IMR-90 (cell line): ENCODE measurements around the gene PITPNC1. TPM values are rescaled to one million over a fixed set of nuclear protein-coding genes. Genes with fewer than 3 reads are reported as not detected.
A peak's percentile ranks its signal among the peaks of the same experiment; 100 is the strongest.

ENCODE experiments used
- ATAC-seq: fragments of 200-7000 bp; cut with Tn5 transposase; 2 replicates; pipeline ENCODE4 v1.9.1; 2020; ENCODE audit warnings: low read depth, mild to moderate bottlenecking, moderate library complexity
- BruUV-seq: library from RNA; stranded (reverse); fragments of 400-500 nt; replicated peaks from 2 replicates; lab custom pipeline; 2021; lab: Mats Ljungman, UMichigan
- CTCF ChIA-PET: fragments of 300-600 bp; formaldehyde crosslinking; extraction: SDS; loops from one replicate; lab custom pipeline; 2021; ENCODE audit warnings: antibody characterized with exemption; lab: Yijun Ruan, JAX
- POLR2A ChIA-PET: fragments of 300-600 bp; sonication (Branson Sonifier 250); formaldehyde crosslinking; loops from one replicate; lab custom pipeline; 2022; ENCODE audit warnings: antibody characterized with exemption; ENCODE audit not compliant: unreplicated experiment; lab: Charles Lee
- DNase-seq: peaks from one replicate; pipeline ENCODE4 v3.0.0; 2013
- H2AFZ ChIP-seq: replicated peaks from 2 replicates; pipeline ENCODE3; 2013; ENCODE audit warnings: low read length, mild to moderate bottlenecking; ENCODE audit not compliant: poor library complexity
- H2AK5ac ChIP-seq: 2 replicates; pipeline ENCODE4 v1.6.1; 2013; ENCODE audit warnings: low read depth, low read length, inconsistent platforms
- H2AK9ac ChIP-seq: replicated peaks from 2 replicates; pipeline ENCODE3; 2013; ENCODE audit warnings: mild to moderate bottlenecking, low read depth, low read length, moderate library complexity; ENCODE audit not compliant: poor library complexity
- H2BK120ac ChIP-seq: 2 replicates; pipeline ENCODE4 v1.6.1; 2013; ENCODE audit warnings: low read depth, low read length, inconsistent platforms
- H2BK15ac ChIP-seq: 3 replicates; pipeline ENCODE4 v1.6.1; 2013; ENCODE audit warnings: low read depth, low read length, inconsistent platforms
- H2BK20ac ChIP-seq: 2 replicates; pipeline ENCODE4 v1.6.1; 2013; ENCODE audit warnings: low read depth, mild to moderate bottlenecking, inconsistent platforms, low read length, moderate library complexity
- H2BK5ac ChIP-seq: 2 replicates; pipeline ENCODE4 v1.6.1; 2013; ENCODE audit warnings: mild to moderate bottlenecking, low read depth, low read length, inconsistent platforms; ENCODE audit not compliant: poor library complexity, severe bottlenecking
- H3K14ac ChIP-seq: replicated peaks from 2 replicates; pipeline ENCODE4 v1.6.1; 2013; ENCODE audit warnings: low read depth, low read length, inconsistent platforms
- H3K18ac ChIP-seq: 2 replicates; pipeline ENCODE4 v1.6.1; 2013; ENCODE audit warnings: low read depth, low read length, control low read depth
- H3K23ac ChIP-seq: 2 replicates; pipeline ENCODE4 v1.6.1; 2013; ENCODE audit warnings: low read depth, low read length, inconsistent platforms
- H3K27ac ChIP-seq: 2 replicates; pipeline ENCODE4 v1.5.1; 2013; ENCODE audit warnings: mild to moderate bottlenecking, control low read depth, low read length; ENCODE audit not compliant: insufficient read depth
- H3K27me3 ChIP-seq: 2 replicates; pipeline ENCODE4 v1.6.1; 2013; ENCODE audit warnings: low read length; ENCODE audit not compliant: control insufficient read depth, insufficient read depth
- H3K36me3 ChIP-seq: 2 replicates; pipeline ENCODE4 v1.6.1; 2013; ENCODE audit warnings: low read length, mixed read lengths; ENCODE audit not compliant: control insufficient read depth, insufficient read depth
- H3K4ac ChIP-seq: 2 replicates; pipeline ENCODE4 v1.6.1; 2013; ENCODE audit warnings: low read depth, low read length, inconsistent platforms
- H3K4me1 ChIP-seq: 2 replicates; pipeline ENCODE4 v1.6.1; 2013; ENCODE audit warnings: low read length, mixed read lengths; ENCODE audit not compliant: control insufficient read depth, insufficient read depth
- H3K4me2 ChIP-seq: 2 replicates; pipeline ENCODE4 v1.6.1; 2013; ENCODE audit warnings: low read depth, mild to moderate bottlenecking, control low read depth, low read length, moderate library complexity
- H3K4me3 ChIP-seq: 2 replicates; pipeline ENCODE4 v1.5.1; 2013; ENCODE audit warnings: low read depth, mild to moderate bottlenecking, control low read depth, low read length, moderate library complexity; ENCODE audit not compliant: insufficient read depth
- H3K56ac ChIP-seq: 2 replicates; pipeline ENCODE4 v1.6.1; 2013; ENCODE audit warnings: low read length, inconsistent platforms; ENCODE audit not compliant: insufficient read depth; ENCODE audit errors: extremely low read depth
- H3K79me1 ChIP-seq, 2 experiments: 2 replicates each; pipeline ENCODE4 v1.6.1; 2013; ENCODE audit warnings: low read length in 2 of 2, inconsistent platforms in 1 of 2, low read depth in 1 of 2
- H3K9ac ChIP-seq: 2 replicates; pipeline ENCODE4 v1.6.1; 2013; ENCODE audit warnings: low read depth, low read length, control low read depth
- H3K9me1 ChIP-seq: 2 replicates; pipeline ENCODE4 v1.6.1; 2013; ENCODE audit warnings: low read length, inconsistent platforms; ENCODE audit not compliant: insufficient read depth
- H3K9me3 ChIP-seq: 2 replicates; pipeline ENCODE4 v1.6.1; 2013; ENCODE audit warnings: low read length; ENCODE audit not compliant: control insufficient read depth, insufficient read depth
- H4K20me1 ChIP-seq: 2 replicates; pipeline ENCODE4 v1.6.1; 2013; ENCODE audit warnings: low read length, inconsistent platforms; ENCODE audit not compliant: insufficient read depth
- H4K5ac ChIP-seq: 2 replicates; pipeline ENCODE4 v1.6.1; 2013; ENCODE audit warnings: mild to moderate bottlenecking, low read depth, low read length, control low read depth
- H4K8ac ChIP-seq, 2 experiments: 2 replicates each; pipeline ENCODE4 v1.6.1; 2013; ENCODE audit warnings: low read depth in 2 of 2, low read length in 2 of 2, control low read depth in 1 of 2, inconsistent platforms in 1 of 2
- H4K91ac ChIP-seq: 2 replicates; pipeline ENCODE4 v1.6.1; 2013; ENCODE audit warnings: low read depth, low read length, inconsistent platforms; ENCODE audit not compliant: insufficient read depth
- BHLHE40 ChIP-seq: fragments of 150-350 bp; IDR thresholded peaks from 2 replicates; pipeline ENCODE4 v1.6.1; 2016; ENCODE audit warnings: mild to moderate bottlenecking, low read depth, low read length
- CEBPB ChIP-seq: IDR thresholded peaks from 2 replicates; pipeline ENCODE4 v1.6.1; 2012; ENCODE audit warnings: low read depth, low read length, improper control_type of control experiment
- CHD1 ChIP-seq: IDR thresholded peaks from 2 replicates; pipeline ENCODE4 v1.6.1; 2012; ENCODE audit warnings: low read depth, low read length, improper control_type of control experiment
- CTCF ChIP-seq: conservative IDR thresholded peaks from 2 replicates; pipeline ENCODE4 v1.5.1; 2012; ENCODE audit warnings: mild to moderate bottlenecking, low read depth, low read length, improper control_type of control experiment
- ELK1 ChIP-seq: fragments of 150-350 bp; IDR thresholded peaks from 2 replicates; pipeline ENCODE4 v1.6.1; 2016; ENCODE audit warnings: low read depth, mild to moderate bottlenecking, low read length, moderate library complexity, borderline replicate concordance
- FOS ChIP-seq: fragments of 150-350 bp; IDR thresholded peaks from 2 replicates; pipeline ENCODE4 v1.6.1; 2016; ENCODE audit warnings: low read depth, low read length
- MAFK ChIP-seq: IDR thresholded peaks from 2 replicates; pipeline ENCODE4 v1.6.1; 2012; ENCODE audit warnings: low read depth, low read length, improper control_type of control experiment
- MAZ ChIP-seq: IDR thresholded peaks from 2 replicates; pipeline ENCODE4 v1.6.1; 2012; ENCODE audit warnings: low read depth, mild to moderate bottlenecking, low read length, improper control_type of control experiment, moderate library complexity, borderline replicate concordance
- MXI1 ChIP-seq: IDR thresholded peaks from 2 replicates; pipeline ENCODE4 v1.6.1; 2012; ENCODE audit warnings: low read depth, mild to moderate bottlenecking, low read length, moderate library complexity, borderline replicate concordance
- NFE2L2 ChIP-seq: fragments of 150-350 bp; IDR thresholded peaks from 2 replicates; pipeline ENCODE4 v1.6.1; 2016; ENCODE audit warnings: low read depth, mild to moderate bottlenecking, low read length
- RCOR1 ChIP-seq: IDR thresholded peaks from 2 replicates; pipeline ENCODE4 v1.6.1; 2012; ENCODE audit warnings: mild to moderate bottlenecking, low read length, improper control_type of control experiment; ENCODE audit not compliant: insufficient replicate concordance
- SMC3 ChIP-seq: fragments of 150-350 bp; IDR thresholded peaks from 2 replicates; pipeline ENCODE4 v1.6.1; 2016; ENCODE audit warnings: low read depth, mild to moderate bottlenecking, antibody characterized with exemption, low read length, moderate library complexity
- USF2 ChIP-seq: fragments of 150-350 bp; IDR thresholded peaks from 2 replicates; pipeline ENCODE4 v1.6.1; 2017; ENCODE audit warnings: mild to moderate bottlenecking, antibody characterized with exemption, low read length, low read depth
- WGBS, 2 experiments: methylation state at CpG; one replicate each; pipeline versions ENCODE4 v1.1.5 to v1.1.7; 2013; ENCODE audit warnings: missing lambda C conversion rate in 2 of 2; ENCODE audit not compliant: insufficient read length in 1 of 2; ENCODE audit errors: extremely low coverage in 2 of 2; 5-methylcytosine and 5-hydroxymethylcytosine counted together
- dilution Hi-C: fragments of 300-500 bp; cut with HindIII; formaldehyde crosslinking; loops from one replicate; pipeline ENCODE4 v1.14.3; 2018; ENCODE audit warnings: low sequenced_read_pairs; ENCODE audit not compliant: unreplicated experiment
- in situ Hi-C: fragments of 300-500 bp; cut with MboI; formaldehyde crosslinking; loops from 3 replicates; pipeline ENCODE4 v1.14.3; 2019; ENCODE audit warnings: low sequenced_read_pairs, inconsistent platforms, mixed read lengths
- intact Hi-C: fragments of 100-400 bp; cut with micrococcal nuclease; formaldehyde crosslinking; loops from 2 replicates; pipeline ENCODE4 v1.10.0; 2022
- polyA plus RNA-seq, 3 experiments: library from polyadenylated mRNA; depleted of rRNA; stranded (reverse); fragments of >200 nt; gene quantifications; 2 replicates each; pipeline ENCODE4 v1.2.3, GENCODE V29; 2012; ENCODE audit warnings: low replicate concordance in 1 of 3
- total RNA-seq: library from RNA; depleted of rRNA; stranded (reverse); fragments of >200 nt; gene quantifications from 2 replicates; pipeline ENCODE4 v1.2.3, GENCODE V29; 2012

The PITPNC1 gene
- total and polyA plus RNA-seq, 2 of the 4 experiments (the other 2 are of a cell fraction): 4.1 TPM

DNA sequence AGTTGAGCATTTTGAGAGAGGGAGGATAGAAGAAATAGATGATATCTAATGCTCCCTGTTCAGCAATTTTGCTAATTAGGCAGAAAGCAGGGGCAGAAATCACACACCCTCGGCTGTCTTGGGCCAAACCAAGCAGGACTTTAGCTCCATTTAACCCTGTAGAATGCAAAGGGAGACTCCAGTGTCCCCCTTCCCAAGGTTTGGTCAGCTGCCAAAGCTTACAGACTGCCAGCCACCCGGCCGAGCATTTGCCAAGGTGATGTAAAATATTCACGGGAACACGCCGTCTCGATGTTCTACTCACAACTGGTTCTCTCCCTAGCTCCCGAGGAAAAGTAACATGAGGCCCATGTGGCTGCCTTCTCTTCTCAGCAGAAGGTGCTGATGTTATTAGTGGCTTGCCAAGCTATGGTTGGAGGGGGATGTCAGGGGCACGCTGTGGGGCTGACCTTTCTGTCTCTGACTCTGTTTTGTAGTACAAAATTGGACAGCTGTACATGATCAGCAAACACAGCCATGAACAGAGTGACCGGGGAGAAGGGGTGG, 155.3 kb downstream of the PITPNC1 start:
- Histone ChIP-seq H2BK20ac (no peak overlapping the region), H3K9me1 (peaks cover 3% of the 10 kb centered on the region; the same call in 1 of the 2 replicates), H4K91ac (no peak overlapping the region), H3K18ac (no peak overlapping the region), H3K14ac (no peak overlapping the region), H3K4me1 (peaks cover 2% of the 10 kb centered on the region; the same call in 1 of the 2 replicates), H2BK15ac (no peak overlapping the region), H3K23ac (no peak overlapping the region), H4K8ac (no peak overlapping the region), H3K27me3 (no peaks in the 10 kb centered on the region), H2BK5ac (no peak overlapping the region), H2AFZ (peak overlapping the region; percentile 72), H3K4me3 (no peak overlapping the region), H4K20me1 (no peaks in the 10 kb centered on the region), H3K4me2 (no peak overlapping the region), H4K5ac (no peak overlapping the region), H2AK5ac (no peak overlapping the region), H3K79me1 (peaks cover 8 to 14% of the 10 kb centered on the region in 2 experiments; a peak in 3 of 4 replicates), H3K27ac (no peak overlapping the region), H3K36me3 (no peaks in the 10 kb centered on the region), H3K9me3 (no peaks in the 10 kb centered on the region), H3K4ac (no peak overlapping the region; the same call in 1 of the 2 replicates), H3K56ac (no peak overlapping the region), H3K9ac (no peak overlapping the region), H2AK9ac (no peak overlapping the region), H2BK120ac (no peak overlapping the region)
- no peak for TF ChIP-seq FOS
- no peak for TF ChIP-seq BHLHE40
- TF ChIP-seq CHD1: no peak
- TF ChIP-seq CTCF: no peak
- TF ChIP-seq MXI1: no peak
- TF ChIP-seq NFE2L2: no peak
- no peak for TF ChIP-seq SMC3
- TF ChIP-seq MAFK: no peak
- no peak for TF ChIP-seq MAZ
- no peak for TF ChIP-seq CEBPB
- no peak for TF ChIP-seq ELK1
- TF ChIP-seq USF2: no peak
- no peak for TF ChIP-seq RCOR1
- intact Hi-C loops (no loop called here), dilution Hi-C loops (no loop called here), in situ Hi-C loops (no loop called here)
- no peak for DNase-seq
- WGBS, 2 experiments: 67% methylated on average over 1 of the region's 10 CpGs; no CpG with 5 or more reads in 1 of the 2 experiments
- ChIA-PET CTCF (no interaction called here), POLR2A (no interaction called here)
- no peak for ATAC-seq
- no TSS peak for BruUV-seq
